GM18507 (cell line): ENCODE data around the gene PIGQ.

Source experiments
- DNase-seq: peaks from one replicate; pipeline ENCODE4 v3.0.0; 2011; ENCODE audit warnings: low read depth; ENCODE audit not compliant: insufficient read length; ENCODE audit errors: extremely low spot score
- FAIRE-seq: peaks from 2 replicates; lab custom pipeline; 2011; peaks lifted over from hg19 to GRCh38; lab: Jason Lieb, UNC

Gene PIGQ

DNA sequence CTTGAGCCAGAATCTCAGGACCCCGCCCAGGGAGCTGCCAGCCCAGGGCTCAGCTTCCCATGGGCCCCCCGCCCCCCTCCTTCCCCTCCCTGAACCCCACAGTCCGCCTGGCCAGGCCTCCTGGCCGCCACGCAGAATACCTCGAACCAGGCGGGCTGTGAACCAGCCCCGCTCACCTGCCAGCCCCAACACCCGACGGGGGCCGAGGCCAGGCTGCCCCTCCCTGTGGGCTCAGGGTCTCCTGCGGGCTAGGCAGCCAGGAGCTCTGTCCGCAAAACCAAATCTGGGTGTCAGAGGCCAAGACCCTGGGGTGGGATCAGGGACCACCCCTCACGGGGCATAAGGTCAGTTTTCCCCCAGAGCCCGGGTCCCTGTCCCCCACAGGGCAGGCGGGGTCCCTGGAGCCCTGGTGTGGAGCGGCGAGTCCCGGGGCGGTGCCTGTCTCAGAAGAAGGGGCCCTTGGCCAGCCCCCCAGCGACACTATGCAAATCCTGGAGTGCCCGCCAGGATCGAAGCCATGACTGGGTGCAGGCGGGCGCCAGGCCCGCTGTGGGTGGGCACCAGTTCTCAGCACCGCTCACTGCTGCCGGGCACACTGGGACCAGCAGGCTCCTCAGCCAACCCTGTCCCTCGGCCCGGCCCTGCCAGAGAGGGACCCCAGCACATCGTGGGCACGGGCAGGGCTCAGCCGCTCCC is 16.0 kb upstream of the PIGQ start:
- DNase-seq, result no peak
- no peak for FAIRE-seq

DNA sequence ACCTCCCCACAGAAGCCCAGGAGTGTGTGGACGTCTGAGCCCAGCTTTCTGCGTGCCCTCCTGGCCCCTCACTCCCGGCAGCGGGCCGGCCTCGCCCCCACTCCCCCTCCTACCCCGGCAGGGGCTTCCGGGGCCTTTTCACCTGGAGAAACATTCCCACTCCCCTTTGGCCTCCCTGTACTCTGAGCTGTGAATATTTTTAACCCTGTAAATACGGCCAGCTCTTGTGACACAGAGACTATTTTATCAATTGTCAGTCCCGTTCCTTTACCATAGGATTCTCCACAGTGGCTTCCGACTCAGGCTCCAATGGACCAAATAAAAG is 15.5 kb upstream of the PIGQ start:
- FAIRE-seq, result no peak
- DNase-seq, result no peak

DNA sequence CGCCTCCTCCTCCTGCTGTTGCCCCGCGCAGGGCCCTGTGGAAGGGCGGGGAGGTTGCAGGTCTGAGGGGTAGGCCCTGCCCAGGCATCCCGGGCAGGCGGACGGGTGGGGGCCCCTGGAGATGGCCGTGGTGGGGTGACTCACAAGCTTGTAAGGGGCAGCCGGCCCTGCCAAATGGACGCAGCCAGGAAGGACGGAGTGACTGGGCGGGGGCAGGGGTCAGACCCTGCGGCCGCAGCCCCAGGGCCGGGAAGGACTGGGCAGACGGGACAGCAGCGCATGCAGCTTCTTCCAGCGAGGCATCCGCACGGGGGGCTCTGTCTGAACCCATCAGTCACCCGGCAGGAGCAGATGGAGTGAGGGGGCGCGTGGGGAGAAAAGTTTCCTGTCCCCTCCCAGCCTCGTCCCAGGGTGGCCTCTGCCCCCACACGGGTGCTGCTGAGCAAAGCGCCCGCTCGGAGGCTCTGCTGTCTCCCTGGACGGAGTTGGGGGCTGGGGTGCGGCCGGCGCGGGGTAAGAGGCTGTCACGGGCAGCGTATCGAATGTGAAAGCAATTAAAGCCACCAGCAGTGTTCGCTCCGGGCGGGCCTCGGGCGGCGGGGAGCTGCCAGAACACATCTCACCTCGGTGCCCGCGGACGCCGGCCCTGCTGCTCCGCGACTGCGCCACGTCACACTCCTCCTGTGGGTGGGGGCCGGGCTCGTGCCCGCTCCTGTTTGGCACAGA is 15.0 kb upstream of the PIGQ start:
- FAIRE-seq (no peak), DNase-seq (no peak)

DNA sequence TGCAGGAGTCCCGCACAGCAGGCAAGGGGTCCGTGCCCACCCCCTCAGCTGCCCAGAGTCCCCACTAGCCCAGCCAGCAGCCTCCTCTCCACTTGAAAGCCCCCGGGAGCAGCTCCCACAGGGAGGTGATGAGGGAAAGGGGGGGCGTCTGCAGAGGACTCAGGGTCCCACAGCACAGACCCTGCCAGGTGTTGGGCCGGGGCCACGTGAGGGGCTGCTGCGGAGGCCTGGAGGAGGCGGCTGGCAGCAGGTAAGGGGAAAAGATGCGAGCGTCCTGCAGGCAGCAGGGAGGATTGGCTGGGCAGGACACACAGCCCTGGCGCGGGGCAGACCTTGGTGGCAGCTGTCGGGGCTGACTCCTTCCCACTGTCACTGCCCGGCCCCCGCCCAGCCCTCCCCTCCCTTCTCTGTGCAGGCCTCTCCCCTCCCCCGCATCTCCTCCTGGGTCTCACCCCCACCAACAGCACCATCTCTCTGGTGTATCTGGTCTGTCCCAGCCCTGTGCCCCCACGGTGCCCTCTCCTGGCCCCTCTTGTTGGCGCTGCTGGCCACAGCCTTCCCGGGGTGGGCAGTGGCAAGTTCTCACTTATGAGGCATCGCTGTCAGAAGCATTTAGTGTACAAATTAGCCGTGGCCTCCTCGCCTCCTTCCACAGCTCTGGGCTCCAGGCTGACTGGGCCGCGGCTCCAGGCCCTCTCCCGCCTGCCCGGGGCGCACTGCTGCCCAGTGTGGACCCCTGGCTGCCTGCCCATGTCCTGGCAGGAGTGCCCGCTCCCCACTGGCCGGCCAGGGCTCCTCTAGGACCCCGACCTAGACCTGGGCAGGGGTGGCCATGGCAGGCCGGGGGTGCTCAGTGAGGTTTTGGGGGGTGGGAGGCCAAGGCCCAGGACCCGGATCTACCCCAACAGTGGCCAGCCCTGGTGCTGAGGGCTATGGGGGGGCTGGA is 14.0 kb upstream of the PIGQ start:
- DNase-seq, result no peak
- no peak for FAIRE-seq

DNA sequence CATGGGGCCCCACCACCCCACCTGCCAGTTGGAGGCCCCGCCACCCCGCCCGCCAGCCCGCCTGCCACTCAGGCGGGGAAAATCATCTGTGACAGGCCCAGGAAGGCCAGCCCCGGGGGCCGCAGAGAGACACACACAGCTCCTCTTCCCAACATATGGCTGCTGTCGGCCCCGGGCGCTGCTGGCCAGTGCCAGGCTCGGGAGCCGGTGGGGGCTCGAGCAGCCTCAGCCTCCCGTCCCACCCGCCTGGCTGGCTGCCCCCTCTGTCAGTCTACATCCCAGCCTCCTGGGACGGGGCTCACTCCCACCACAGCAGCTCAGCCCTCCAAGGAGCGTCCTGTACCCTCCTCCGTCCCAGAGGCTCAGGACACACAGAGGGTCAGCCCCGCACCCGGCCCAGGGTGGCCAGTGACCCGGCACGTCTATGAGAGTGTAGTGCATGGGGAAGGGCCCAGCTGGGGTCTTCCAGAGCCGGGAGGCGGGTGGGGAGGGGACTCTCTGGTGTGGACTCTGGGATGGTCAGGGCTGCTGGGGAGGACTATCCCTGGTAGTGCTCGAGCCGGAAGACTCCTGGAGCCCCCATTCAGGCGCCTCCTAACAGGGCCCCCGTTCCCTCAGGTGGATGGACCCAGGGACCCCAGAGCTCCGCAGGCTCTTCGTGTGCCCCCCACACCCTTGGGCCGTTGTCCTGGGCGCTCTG is 13.1 kb upstream of the PIGQ start:
- no peak for DNase-seq
- no peak for FAIRE-seq

DNA sequence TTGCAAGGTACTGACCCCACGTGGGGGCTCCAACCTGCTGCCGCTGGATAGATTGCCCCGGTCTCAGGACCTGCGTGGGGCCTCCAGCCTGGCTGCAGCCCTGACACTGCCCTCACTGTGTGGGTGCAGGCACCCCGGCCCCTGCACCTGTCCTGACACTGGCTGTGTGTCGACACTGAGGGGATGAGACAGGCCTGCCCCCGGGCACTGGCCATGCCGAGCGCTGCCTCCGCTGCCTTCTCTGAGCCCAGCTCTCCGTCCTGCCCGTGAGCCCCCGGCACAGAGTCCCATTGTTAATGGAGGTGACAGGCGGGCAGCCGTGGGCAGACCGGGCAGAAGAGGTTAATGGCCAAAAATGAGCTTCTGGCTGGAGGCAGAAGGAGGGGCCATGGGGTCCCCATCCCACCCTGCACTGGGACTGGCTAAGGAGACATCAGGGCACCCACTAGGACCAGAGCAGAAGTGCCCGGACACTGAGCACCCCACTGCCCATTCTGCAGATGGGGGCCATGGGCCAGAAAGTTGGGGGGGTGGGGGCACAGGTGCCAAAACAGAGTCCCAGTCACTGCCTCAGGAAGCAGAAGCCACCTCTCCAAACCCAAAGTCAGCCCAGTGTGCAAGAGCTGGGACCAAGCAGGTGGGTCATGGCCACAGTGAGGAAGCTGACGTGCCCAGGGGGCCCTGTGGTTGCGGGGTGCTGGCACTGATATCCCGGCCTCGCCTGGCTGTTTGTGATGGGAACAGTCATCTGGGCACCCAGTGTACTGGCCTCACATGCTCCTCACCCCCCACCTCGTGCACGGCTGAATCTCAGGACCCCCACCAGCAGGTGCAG is 12.1 kb upstream of the PIGQ start:
- FAIRE-seq, result no peak
- no peak for DNase-seq

DNA sequence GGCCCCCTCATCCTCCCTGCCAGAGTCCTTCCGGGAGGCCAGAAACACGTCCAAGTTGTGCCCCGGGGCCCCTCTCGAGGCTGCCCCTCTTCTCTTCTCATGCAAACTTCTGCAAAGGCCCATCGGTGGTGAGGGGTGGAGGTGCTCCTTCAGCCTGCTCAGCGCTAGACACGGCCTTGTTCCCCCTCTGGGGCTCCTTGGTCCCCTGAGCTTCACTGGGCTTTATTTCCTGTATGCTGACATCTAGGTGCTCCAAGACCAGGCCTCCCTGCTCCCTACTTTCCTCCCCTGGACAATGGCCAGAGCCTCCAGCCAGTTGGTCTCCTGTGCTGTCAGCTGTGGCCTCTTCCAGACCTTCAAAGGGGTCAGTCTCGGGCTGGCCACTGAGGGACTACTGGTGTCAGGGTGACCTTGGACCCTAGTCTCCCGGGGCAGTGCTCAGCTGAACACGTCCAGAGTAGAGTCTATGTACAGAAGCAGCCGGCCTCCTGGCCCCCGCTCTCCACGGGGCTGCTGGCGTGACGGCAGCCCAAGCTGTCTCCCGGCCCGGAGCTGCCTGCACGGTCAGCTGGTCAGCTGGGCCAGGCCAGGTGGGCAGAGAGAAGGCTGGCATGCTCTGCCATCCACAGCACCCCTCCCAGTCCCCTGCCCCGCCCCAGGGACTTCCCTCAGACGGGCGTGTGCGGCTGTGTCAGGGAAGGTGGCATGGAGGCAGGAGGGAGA is 11.3 kb upstream of the PIGQ start:
- FAIRE-seq, result no peak
- no peak for DNase-seq

DNA sequence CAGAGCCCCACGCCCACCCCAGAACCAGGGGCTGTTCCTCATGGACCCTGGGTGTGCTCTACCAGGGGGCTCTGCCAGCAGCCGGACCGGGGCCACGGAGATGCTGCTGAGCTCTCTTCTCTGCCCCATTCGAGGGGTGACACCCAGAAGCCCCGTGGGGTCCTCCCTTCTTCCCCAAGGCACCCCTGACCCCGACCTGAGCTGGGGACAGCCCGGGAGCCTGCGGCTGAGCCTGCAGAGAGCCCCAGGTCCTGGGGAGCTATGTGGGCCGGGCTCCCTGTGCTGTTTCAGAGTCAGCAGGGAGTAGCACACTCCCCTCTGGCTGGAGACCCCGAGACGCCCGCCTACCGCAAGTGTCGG is 10.8 kb upstream of the PIGQ start:
- no peak for DNase-seq
- FAIRE-seq, result no peak

DNA sequence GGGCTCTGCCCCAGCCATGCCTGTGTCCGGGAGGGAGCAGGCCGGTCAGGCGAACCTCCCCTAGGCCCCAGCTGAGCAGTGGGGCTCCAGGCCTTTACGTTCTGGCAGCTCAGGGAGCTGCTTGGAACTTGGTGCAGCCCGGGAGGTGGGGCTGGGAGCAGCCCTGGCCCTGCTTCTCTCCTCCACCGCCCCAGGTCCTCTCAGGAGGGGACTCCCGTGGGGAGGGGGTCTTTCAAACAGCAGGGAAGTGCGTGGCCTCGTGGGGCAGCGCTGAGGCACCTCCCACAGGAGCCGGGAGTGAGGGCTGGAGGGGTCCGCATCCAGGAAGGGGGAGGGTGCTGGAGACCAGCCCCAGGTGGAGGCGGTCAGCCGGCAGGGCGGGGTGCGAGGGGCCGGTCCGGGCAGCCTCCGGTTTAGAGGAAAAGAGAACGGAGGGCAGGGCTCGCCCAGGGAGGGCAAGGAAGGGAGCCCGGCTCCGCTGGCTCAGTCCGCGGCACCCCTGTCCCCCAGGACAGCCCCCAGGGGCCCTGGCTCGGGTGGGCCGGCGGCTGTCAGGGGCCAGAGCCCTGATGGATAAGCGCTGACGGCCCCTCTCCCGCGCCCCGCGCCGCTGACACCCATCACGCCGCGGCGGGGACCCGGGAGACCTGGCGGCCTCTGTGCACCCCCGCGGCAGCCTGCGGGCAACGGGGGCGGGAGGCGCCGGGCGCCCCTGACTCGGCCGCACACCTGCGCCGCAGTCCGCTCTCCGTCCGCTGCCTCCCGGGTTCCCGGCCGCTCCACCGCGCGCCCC is 10.2 kb upstream of the PIGQ start:
- FAIRE-seq, result no peak
- no peak for DNase-seq

DNA sequence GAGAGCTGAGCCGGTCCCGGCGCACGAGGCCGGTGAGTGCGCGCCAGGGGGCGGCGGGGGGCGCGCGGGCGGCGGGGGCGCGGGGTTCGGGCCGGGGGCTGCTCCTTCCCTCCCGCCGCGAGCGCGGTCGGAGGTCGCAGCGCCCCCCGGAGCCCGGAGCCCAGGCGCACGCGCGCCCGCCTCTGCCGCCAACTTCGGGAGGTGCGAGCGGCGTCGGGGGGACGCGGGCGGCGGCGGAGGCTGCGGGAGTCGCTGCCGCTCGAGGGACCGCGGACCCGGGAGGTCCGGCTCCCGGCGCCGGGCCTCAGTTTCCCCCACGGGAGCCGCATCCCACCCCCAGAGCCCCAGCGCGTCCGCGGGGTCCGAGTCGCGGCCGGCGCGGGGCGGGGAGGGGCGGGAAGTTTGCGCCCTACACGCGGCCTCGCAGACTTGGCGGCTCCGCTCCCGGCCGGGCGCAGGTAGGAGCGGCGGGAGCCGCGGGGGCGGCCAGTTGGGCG is 9.5 kb upstream of the PIGQ start, which contains the start of gene PRR35:
Gene PRR35, plus strand, starts transcription at position 191 of the 497 bp plus-strand sequence. CDS start 2,901 bp downstream, outside the sequence.
- no peak for FAIRE-seq
- DNase-seq, result no peak

DNA sequence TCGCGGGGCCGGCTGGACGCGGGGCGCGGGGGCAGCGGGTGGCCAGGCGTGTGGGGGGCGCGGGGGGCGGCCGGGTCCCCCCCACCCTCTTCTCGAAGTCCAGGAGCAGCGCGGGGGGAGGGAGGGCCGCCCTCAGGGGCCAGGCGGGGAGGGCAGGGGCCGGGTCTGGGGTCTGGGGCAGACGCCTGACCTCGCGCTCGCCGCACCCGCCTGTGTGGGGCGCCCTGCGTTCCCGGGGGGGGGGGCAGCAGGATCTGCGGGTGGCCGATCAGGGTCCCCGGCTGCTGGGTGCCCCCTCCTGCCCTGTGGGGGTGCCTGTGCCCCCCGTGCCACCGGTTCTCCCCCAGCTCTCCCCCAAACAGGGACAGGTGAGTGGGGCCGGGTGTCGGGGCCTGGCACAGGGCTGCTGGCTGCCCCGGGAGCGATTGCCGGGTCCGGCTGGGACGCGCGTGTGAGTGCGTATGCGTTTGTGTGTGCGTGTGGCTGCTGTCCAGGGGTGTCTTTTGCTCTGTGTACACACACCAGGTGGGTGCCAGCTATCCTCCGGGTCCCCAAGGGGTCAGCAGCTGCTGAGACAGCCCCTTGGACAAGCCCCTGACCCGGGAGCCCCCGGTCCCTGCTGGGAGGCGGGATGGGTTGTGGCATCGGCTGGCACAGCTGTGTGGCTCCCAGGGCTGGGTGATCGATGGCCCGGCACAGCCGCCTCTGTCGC is 8.9 kb upstream of the PIGQ start:
- FAIRE-seq (no peak), DNase-seq (no peak)

DNA sequence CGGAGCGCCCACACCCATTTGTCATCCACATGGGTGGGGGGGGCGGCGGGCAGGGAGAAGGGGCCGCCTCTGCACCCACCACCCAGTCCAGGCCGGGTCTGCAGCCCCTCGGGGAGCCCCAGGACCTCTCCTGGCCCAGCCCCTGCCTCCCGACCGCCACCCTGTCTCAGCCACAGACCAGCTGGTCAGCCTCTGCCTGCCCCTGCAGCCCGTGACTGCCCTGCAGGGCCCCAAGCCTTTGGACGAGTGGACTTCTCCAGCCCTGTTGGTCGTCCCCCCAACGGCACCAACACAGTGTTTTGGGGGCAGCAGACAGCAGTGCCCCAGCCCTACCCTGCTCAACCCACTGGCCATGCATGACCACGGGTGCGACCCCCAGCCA is 8.4 kb upstream of the PIGQ start:
- no peak for DNase-seq
- no peak for FAIRE-seq

DNA sequence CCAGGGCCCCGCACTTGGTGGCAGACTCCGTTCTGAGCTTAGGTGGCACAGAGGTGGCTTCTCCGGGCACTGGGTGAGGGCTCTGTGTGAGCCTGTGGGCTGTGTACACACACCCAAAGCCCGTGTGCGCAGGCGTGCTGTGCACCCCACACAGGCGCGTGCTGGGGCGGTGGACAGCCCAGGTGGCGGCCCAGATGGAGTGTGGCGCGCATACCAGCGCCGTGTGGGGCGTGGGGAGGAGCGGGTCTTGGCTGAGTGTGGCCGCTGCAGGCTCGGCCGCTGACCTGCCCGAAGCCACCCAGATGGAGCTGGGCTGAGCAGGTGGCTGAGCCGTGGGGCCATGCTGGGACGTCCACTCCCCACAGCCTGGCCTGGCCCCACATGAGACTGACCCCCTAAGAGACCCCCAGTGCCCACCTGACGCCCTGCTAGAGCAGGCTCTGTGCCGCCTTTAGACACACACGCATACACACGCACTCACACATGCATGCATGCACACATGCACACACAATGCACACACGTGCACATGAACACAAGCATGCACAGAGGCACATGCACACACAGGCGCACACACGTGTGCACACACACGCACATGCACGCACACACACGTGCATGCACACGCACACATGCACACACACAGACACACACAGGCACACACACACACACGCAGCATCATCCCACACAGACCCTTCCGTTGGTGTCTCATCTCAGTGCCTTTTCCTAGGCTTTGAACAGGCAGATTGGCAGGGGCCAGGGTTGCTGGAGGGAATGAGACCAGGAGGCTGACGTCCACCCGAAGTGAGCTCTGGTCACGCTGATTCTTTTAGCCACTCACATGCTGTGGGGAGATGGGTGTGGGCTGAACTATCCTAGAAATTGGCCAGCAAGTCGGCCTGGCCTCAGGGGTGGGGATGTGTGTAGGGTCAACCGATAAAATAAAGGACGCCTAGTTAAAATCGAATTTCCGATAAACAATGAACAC is 7.5 kb upstream of the PIGQ start:
- DNase-seq, result no peak

DNA sequence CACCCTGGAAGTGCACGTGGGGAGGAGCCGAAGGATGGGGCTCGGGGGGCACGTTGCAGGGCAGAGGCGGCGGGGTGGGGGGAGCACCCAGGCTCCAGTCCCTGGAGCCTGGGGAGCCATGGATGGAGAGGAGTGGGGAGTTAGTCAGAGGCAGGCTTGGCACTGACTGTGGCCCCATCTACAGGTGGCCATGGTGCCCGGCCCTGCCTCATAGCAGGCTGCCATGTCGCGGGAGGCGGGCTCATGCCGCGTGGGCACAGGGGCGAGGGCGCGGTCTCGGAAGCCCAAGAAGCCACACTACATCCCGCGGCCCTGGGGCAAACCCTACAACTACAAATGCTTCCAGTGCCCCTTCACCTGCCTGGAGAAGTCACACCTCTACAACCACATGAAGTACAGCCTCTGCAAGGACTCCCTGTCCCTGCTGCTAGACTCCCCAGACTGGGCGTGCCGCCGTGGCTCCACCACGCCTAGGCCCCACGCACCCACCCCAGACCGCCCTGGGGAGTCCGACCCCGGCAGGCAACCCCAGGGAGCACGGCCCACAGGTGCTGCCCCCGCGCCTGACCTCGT is 6.6 kb upstream of the PIGQ start:
- DNase-seq (no peak), FAIRE-seq (no peak)

More for the DNA sequence above, 7.5 kb upstream of the PIGQ start:
- no peak for FAIRE-seq

DNA sequence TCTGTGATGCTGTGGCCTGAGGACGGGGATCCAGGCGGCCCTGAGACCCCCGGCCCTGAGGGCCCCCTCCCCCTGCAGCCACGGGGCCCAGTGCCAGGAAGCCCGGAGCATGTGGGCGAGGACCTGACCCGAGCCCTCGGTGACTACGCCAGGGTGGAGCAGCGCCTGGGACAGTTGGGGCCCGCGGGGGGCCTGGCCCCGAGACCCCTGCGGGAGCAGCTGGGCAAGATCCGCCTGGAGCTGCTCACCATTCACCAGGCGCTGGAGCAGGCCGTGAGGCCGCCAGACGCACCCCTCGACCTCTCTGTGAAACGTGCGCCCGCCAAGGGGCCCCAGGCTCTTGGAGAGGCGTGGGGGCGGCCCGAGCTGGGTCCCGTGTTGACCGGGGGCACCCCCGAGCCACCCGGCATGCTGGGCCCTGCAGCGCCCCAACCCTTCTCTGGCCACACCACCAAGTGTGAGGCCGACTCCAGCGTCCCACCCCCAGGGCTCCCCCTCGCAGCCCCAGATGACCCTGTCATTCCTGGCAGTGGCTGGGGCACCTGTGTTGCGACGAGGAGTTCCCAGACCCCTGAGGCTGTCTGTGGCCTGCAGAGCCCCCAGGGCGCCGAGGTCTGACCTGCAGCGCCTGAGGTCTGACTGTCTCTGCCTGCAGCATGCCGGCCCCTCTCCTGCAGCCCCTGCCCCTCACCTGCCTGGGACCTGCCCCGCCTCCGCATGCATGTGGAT is 4.9 kb upstream of the PIGQ start:
- no peak for FAIRE-seq
- DNase-seq, result no peak
